ENCODE data around the gene RIMBP2.
A peak's percentile ranks its signal among the peaks of the same experiment; 100 is the strongest.

The RIMBP2 gene

GRCh38 chr12:130546494-130546893, 169.6 kb downstream of the RIMBP2 start:
- in situ Hi-C loops (cut with HindIII; ENCODE audit: low pct_unique_long_range_greater_than_20kb, low sequenced_read_pairs): no loop called here
- DNase-seq (ENCODE audit: low read depth in 1 of 2, low spot score in 1 of 2): no peak
- TF ChIP-seq JUND (IDR thresholded peaks at IDR 0.05; ENCODE audit: low read depth): no peak

GRCh38 chr12:130545475-130545874, 170.6 kb downstream of the RIMBP2 start:
- in situ Hi-C loops (cut with HindIII; ENCODE audit: low pct_unique_long_range_greater_than_20kb, low sequenced_read_pairs): no loop called here

GRCh38 chr12:130540376-130540775, 175.7 kb downstream of the RIMBP2 start:
- TF ChIP-seq JUND (IDR thresholded peaks at IDR 0.05; ENCODE audit: low read depth): no peak
- in situ Hi-C loops (cut with HindIII; ENCODE audit: low pct_unique_long_range_greater_than_20kb, low sequenced_read_pairs): no loop called here
- DNase-seq (ENCODE audit: low read depth in 1 of 2, low spot score in 1 of 2): no peak

More at GRCh38 chr12:130545475-130545874, 170.6 kb downstream of the RIMBP2 start:
- no peak for DNase-seq (ENCODE audit: low read depth in 1 of 2, low spot score in 1 of 2)
- no peak for TF ChIP-seq JUND (IDR thresholded peaks at IDR 0.05; ENCODE audit: low read depth)

GRCh38 chr12:130538343-130539095, 177.6 kb downstream of the RIMBP2 start:
- no peak for TF ChIP-seq JUND (IDR thresholded peaks at IDR 0.05; ENCODE audit: low read depth)
- no peak for DNase-seq (ENCODE audit: low read depth in 1 of 2, low spot score in 1 of 2)
- in situ Hi-C loops (cut with HindIII; ENCODE audit: low pct_unique_long_range_greater_than_20kb, low sequenced_read_pairs): no loop called here

- in situ Hi-C loops (cut with HindIII; ENCODE audit: low pct_unique_long_range_greater_than_20kb, low sequenced_read_pairs): no loop called here
- TF ChIP-seq JUND (IDR thresholded peaks at IDR 0.05; ENCODE audit: low read depth): no peak
- DNase-seq (ENCODE audit: low read depth in 1 of 2, low spot score in 1 of 2): no peak
Observed at GRCh38 chr12:130537655-130538054, 178.4 kb downstream of the RIMBP2 start.

- in situ Hi-C loops (cut with HindIII; ENCODE audit: low pct_unique_long_range_greater_than_20kb, low sequenced_read_pairs): no loop called here
- no peak for DNase-seq (ENCODE audit: low read depth in 1 of 2, low spot score in 1 of 2)
- TF ChIP-seq JUND (IDR thresholded peaks at IDR 0.05; ENCODE audit: low read depth): no peak
Observed at GRCh38 chr12:130537051-130537450, 179.0 kb downstream of the RIMBP2 start.

GRCh38 chr12:130530429-130530828, 185.7 kb downstream of the RIMBP2 start:
- DNase-seq (ENCODE audit: low read depth in 1 of 2, low spot score in 1 of 2): no peak
- in situ Hi-C loops (cut with HindIII; ENCODE audit: low pct_unique_long_range_greater_than_20kb, low sequenced_read_pairs): no loop called here
- no peak for TF ChIP-seq JUND (IDR thresholded peaks at IDR 0.05; ENCODE audit: low read depth)

- TF ChIP-seq JUND (IDR thresholded peaks at IDR 0.05; ENCODE audit: low read depth): no peak
- no peak for DNase-seq (ENCODE audit: low read depth in 1 of 2, low spot score in 1 of 2)
- in situ Hi-C loops (cut with HindIII; ENCODE audit: low pct_unique_long_range_greater_than_20kb, low sequenced_read_pairs): no loop called here
Observed at GRCh38 chr12:130529781-130530180, 186.3 kb downstream of the RIMBP2 start.

GRCh38 chr12:130527239-130527638, 188.9 kb downstream of the RIMBP2 start:
- no peak for TF ChIP-seq JUND (IDR thresholded peaks at IDR 0.05; ENCODE audit: low read depth)
- in situ Hi-C loops (cut with HindIII; ENCODE audit: low pct_unique_long_range_greater_than_20kb, low sequenced_read_pairs): no loop called here
- no peak for DNase-seq (ENCODE audit: low read depth in 1 of 2, low spot score in 1 of 2)

GRCh38 chr12:130526813-130527212, 189.3 kb downstream of the RIMBP2 start:
- in situ Hi-C loops (cut with HindIII; ENCODE audit: low pct_unique_long_range_greater_than_20kb, low sequenced_read_pairs): no loop called here
- DNase-seq (ENCODE audit: low read depth in 1 of 2, low spot score in 1 of 2): peak; percentile 65 to 69

GRCh38 chr12:130525384-130526172, 190.5 kb downstream of the RIMBP2 start:
- TF ChIP-seq JUND (IDR thresholded peaks at IDR 0.05; ENCODE audit: low read depth): no peak
- in situ Hi-C loops (cut with HindIII; ENCODE audit: low pct_unique_long_range_greater_than_20kb, low sequenced_read_pairs): no loop called here
- DNase-seq (ENCODE audit: low read depth in 1 of 2, low spot score in 1 of 2): no peak

More at GRCh38 chr12:130526813-130527212, 189.3 kb downstream of the RIMBP2 start:
- no peak for TF ChIP-seq JUND (IDR thresholded peaks at IDR 0.05; ENCODE audit: low read depth)

- no peak for TF ChIP-seq JUND (IDR thresholded peaks at IDR 0.05; ENCODE audit: low read depth)
- no peak for DNase-seq (ENCODE audit: low read depth in 1 of 2, low spot score in 1 of 2)
- in situ Hi-C loops (cut with HindIII; ENCODE audit: low pct_unique_long_range_greater_than_20kb, low sequenced_read_pairs): no loop called here
Observed at GRCh38 chr12:130524759-130525158, 191.3 kb downstream of the RIMBP2 start.

All from T47D (cell line).